Liver (tissue), 9 donors: ENCODE results near the gene RAPGEF1. TPM values are rescaled to one million over a fixed set of nuclear protein-coding genes. Genes with fewer than 3 reads are reported as not detected.

Experiments used
- DNase-seq: peaks from one replicate; pipeline ENCODE4 v3.0.0-alpha.2; 2017; ENCODE audit warnings: low spot score
- H3K27ac ChIP-seq, 2 donors: one replicate each; pipeline ENCODE4 v1.7.0; 2013; ENCODE audit warnings: inconsistent platforms in 2 of 2, low read length in 2 of 2, control low read depth in 1 of 2, low read depth in 1 of 2, mild to moderate bottlenecking in 1 of 2
- H3K27me3 ChIP-seq, 4 donors: one replicate each; pipeline versions ENCODE4 v1.6.1 to v1.7.0; 2013; ENCODE audit warnings: low read length in 3 of 4, inconsistent platforms in 1 of 4, mild to moderate bottlenecking in 1 of 4, moderate library complexity in 1 of 4; ENCODE audit not compliant: control insufficient read depth in 4 of 4, insufficient read depth in 4 of 4
- H3K36me3 ChIP-seq, 4 donors: one replicate each; pipeline versions ENCODE4 v1.6.1 to v1.7.0; 2013; ENCODE audit warnings: low read length in 3 of 4, mild to moderate bottlenecking in 3 of 4, low read depth in 1 of 4, moderate library complexity in 1 of 4; ENCODE audit not compliant: control insufficient read depth in 4 of 4, insufficient read depth in 3 of 4
- H3K4me1 ChIP-seq, 4 donors: one replicate each; pipeline versions ENCODE4 v1.6.1 to v1.7.0; 2013; ENCODE audit warnings: low read length in 3 of 4, mild to moderate bottlenecking in 3 of 4, moderate library complexity in 1 of 4; ENCODE audit not compliant: control insufficient read depth in 4 of 4, insufficient read depth in 4 of 4
- H3K4me3 ChIP-seq, 3 donors: one replicate each; pipeline versions ENCODE4 v1.6.1 to v1.7.0; 2013; ENCODE audit warnings: low read length in 3 of 3, control low read depth in 1 of 3, low read depth in 1 of 3, mild to moderate bottlenecking in 1 of 3
- H3K9ac ChIP-seq, 2 donors: one replicate each; pipeline ENCODE4 v1.7.0; 2013; ENCODE audit warnings: low read length in 2 of 2, mild to moderate bottlenecking in 2 of 2, moderate library complexity in 2 of 2, control low read depth in 1 of 2, low read depth in 1 of 2
- H3K9me3 ChIP-seq, 4 donors: one replicate each; pipeline versions ENCODE4 v1.6.1 to v1.7.0; 2013; ENCODE audit warnings: low read length in 3 of 4; ENCODE audit not compliant: control insufficient read depth in 4 of 4
- EGR1 ChIP-seq, 2 donors: IDR thresholded peaks; 2 replicates each; pipeline ENCODE4 v1.6.1; 2016 to 2018; ENCODE audit warnings: antibody characterized with exemption in 2 of 2, low read depth in 2 of 2
- FOXA1 ChIP-seq: IDR thresholded peaks from 2 replicates; pipeline ENCODE4 v1.6.1; 2016; ENCODE audit warnings: antibody characterized with exemption
- FOXA2 ChIP-seq: IDR thresholded peaks from 2 replicates; pipeline ENCODE4 v1.6.1; 2016; ENCODE audit warnings: antibody characterized with exemption
- GABPA ChIP-seq, 2 donors: IDR thresholded peaks in 1 of 2; conservative IDR thresholded peaks in 1 of 2; 2 replicates each; pipeline ENCODE4 v1.6.1; 2016; ENCODE audit warnings: antibody characterized with exemption in 2 of 2, mild to moderate bottlenecking in 1 of 2, moderate library complexity in 1 of 2
- HNF4A ChIP-seq, 2 donors: conservative IDR thresholded peaks; 2 replicates each; pipeline ENCODE4 v1.6.1; 2016; ENCODE audit warnings: antibody characterized with exemption in 2 of 2, mild to moderate bottlenecking in 2 of 2
- HNF4G ChIP-seq: IDR thresholded peaks from 2 replicates; pipeline ENCODE4 v1.6.1; 2016; ENCODE audit warnings: antibody characterized with exemption
- JUND ChIP-seq, 2 donors: IDR thresholded peaks; 2 replicates each; pipeline ENCODE4 v1.6.1; 2016; ENCODE audit warnings: antibody characterized with exemption in 2 of 2
- NR2F2 ChIP-seq: IDR thresholded peaks from 2 replicates; pipeline ENCODE4 v1.6.1; 2016; ENCODE audit warnings: antibody characterized with exemption
- RAD21 ChIP-seq, 2 donors: IDR thresholded peaks; 2 replicates each; pipeline ENCODE4 v1.6.1; 2016; ENCODE audit warnings: antibody characterized with exemption in 2 of 2, mild to moderate bottlenecking in 2 of 2
- RXRA ChIP-seq, 2 donors: IDR thresholded peaks; 2 replicates each; pipeline ENCODE4 v1.6.1; 2017 to 2018; ENCODE audit warnings: antibody characterized with exemption in 2 of 2, mild to moderate bottlenecking in 1 of 2
- SP1 ChIP-seq: IDR thresholded peaks from 2 replicates; pipeline ENCODE4 v1.6.1; 2018; ENCODE audit warnings: antibody characterized with exemption, mild to moderate bottlenecking
- YY1 ChIP-seq: IDR thresholded peaks from 2 replicates; pipeline ENCODE4 v1.6.1; 2016; ENCODE audit warnings: antibody characterized with exemption, mild to moderate bottlenecking
- ZBTB33 ChIP-seq: IDR thresholded peaks from 2 replicates; pipeline ENCODE4 v1.6.1; 2016; ENCODE audit warnings: antibody characterized with exemption
- WGBS: extraction: QIAGEN DNeasy Blood & Tissue Kit; methylation state at CpG from one replicate; pipeline ENCODE4 v1.1.7; 2013; 5-methylcytosine and 5-hydroxymethylcytosine counted together
- polyA plus RNA-seq, 2 donors: library from polyadenylated mRNA; stranded (reverse) in 1 of 2; unstranded in 1 of 2; fragments of 200-250 nt in 1 of 2; fragments of >200 nt in 1 of 2; fragmentation: Nextera tagmentation in 1 of 2; extraction: Ambion mirVana in 1 of 2; gene quantifications; one replicate each; pipeline versions ENCODE4 v1.2.1 to v1.2.3, GENCODE V29; 2013 to 2015
- total RNA-seq, 2 donors: library from RNA; depleted of rRNA; stranded (reverse); fragments of >200 nt; gene quantifications; one replicate each; pipeline ENCODE4 v1.2.3, GENCODE V29; 2014
- TF ChIP-seq, protein P1 (sequence below): IDR thresholded peaks from 2 replicates; pipeline ENCODE4 v1.6.1; 2016; ENCODE audit warnings: antibody characterized with exemption
- TF ChIP-seq, protein P2 (sequence below): IDR thresholded peaks from 2 replicates; pipeline ENCODE4 v1.6.1; 2016; ENCODE audit warnings: antibody characterized with exemption
- TF ChIP-seq, protein P3 (sequence below): fragments of 150-350 bp; IDR thresholded peaks from 2 replicates; pipeline ENCODE4 v1.5.1; 2017; ENCODE audit warnings: improper control_type of control experiment, low read depth, low read length; ENCODE audit not compliant: missing input control
- TF ChIP-seq, protein P4 (sequence below): IDR thresholded peaks from 2 replicates; pipeline ENCODE4 v1.6.1; 2016; ENCODE audit warnings: antibody characterized with exemption, mild to moderate bottlenecking
- donor health status: healthy.
- donor health status: healthy.
- donor health status: healthy.
- donor health status: healthy.
- donor health status: healthy.

RAPGEF1 gene
- total and polyA plus RNA-seq, 4 donors, result 5.6 to 19.7 (median 16.8) TPM

DNA sequence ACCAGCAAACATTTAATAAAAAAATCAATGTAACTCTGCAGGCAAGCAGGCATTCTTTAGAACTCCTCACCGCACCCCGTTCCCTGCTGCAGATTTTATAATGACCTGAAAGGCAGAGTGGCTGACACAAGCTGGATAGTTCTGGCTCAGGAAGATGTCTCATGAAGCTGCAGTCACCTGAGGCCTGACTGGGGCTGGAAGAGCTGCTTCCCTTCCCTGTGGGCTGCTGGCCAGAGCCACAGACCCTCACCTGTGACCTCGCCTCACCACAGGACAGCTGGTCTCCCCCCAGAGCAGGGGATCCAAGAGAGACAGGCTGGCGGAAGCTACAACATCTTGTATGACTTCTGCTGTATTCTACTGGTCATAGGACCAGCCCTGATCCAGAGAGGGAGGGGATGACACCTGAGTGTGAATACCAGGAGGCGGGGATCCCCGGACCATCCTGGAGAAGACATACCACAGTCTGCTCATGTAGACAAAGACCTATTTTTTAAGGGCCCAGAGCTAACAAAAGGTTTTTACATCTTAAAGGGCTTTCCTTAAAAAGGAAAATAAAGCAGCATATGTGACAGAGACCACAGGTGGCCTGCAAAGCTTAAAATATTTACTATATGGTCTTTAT, 43.9 kb downstream of the RAPGEF1 start:
- no peaks in the 10 kb centered on the region for H3K27me3 ChIP-seq
- no peak overlapping the region for H3K4me3 ChIP-seq
- no peaks in the 10 kb centered on the region for H3K9me3 ChIP-seq
- H3K27ac ChIP-seq, result no peak overlapping the region
- no peak overlapping the region for H3K9ac ChIP-seq
- no peak for DNase-seq
- 91% methylated on average over 6 of the region's 6 CpGs for WGBS
- H3K36me3 ChIP-seq, result no peaks in the 10 kb centered on the region
- H3K4me1 ChIP-seq, result peaks cover 7 to 39% (median 21%) of the 10 kb centered on the region in 4 donors
- TF ChIP-seq GABPA (IDR thresholded peaks at IDR 0.05 in 1 of 2, conservative IDR thresholded peaks at IDR 0.05 in 1 of 2) (no peak), RXRA (IDR thresholded peaks at IDR 0.05) (no peak)

- no peak for TF ChIP-seq HNF4A (conservative IDR thresholded peaks at IDR 0.05)
- no peak for TF ChIP-seq GABPA (IDR thresholded peaks at IDR 0.05 in 1 of 2, conservative IDR thresholded peaks at IDR 0.05 in 1 of 2)
- no peak for TF ChIP-seq HNF4G
- TF ChIP-seq, protein P1, sequence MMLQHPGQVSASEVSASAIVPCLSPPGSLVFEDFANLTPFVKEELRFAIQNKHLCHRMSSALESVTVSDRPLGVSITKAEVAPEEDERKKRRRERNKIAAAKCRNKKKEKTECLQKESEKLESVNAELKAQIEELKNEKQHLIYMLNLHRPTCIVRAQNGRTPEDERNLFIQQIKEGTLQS, result no peak
- TF ChIP-seq YY1, result no peak
- TF ChIP-seq SP1, result no peak
- no peak for TF ChIP-seq JUND (IDR thresholded peaks at IDR 0.05)
- TF ChIP-seq RAD21 (IDR thresholded peaks at IDR 0.05), result no peak
- TF ChIP-seq, protein P2, sequence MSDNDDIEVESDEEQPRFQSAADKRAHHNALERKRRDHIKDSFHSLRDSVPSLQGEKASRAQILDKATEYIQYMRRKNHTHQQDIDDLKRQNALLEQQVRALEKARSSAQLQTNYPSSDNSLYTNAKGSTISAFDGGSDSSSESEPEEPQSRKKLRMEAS, result no peak
- TF ChIP-seq EGR1 (IDR thresholded peaks at IDR 0.05; ENCODE audit: low read depth in 2 of 2), result no peak
- no peak for TF ChIP-seq FOXA1
- TF ChIP-seq FOXA2, result no peak
- TF ChIP-seq, protein P3, sequence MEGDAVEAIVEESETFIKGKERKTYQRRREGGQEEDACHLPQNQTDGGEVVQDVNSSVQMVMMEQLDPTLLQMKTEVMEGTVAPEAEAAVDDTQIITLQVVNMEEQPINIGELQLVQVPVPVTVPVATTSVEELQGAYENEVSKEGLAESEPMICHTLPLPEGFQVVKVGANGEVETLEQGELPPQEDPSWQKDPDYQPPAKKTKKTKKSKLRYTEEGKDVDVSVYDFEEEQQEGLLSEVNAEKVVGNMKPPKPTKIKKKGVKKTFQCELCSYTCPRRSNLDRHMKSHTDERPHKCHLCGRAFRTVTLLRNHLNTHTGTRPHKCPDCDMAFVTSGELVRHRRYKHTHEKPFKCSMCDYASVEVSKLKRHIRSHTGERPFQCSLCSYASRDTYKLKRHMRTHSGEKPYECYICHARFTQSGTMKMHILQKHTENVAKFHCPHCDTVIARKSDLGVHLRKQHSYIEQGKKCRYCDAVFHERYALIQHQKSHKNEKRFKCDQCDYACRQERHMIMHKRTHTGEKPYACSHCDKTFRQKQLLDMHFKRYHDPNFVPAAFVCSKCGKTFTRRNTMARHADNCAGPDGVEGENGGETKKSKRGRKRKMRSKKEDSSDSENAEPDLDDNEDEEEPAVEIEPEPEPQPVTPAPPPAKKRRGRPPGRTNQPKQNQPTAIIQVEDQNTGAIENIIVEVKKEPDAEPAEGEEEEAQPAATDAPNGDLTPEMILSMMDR, result no peak
- no peak for TF ChIP-seq ZBTB33
- TF ChIP-seq RXRA (IDR thresholded peaks at IDR 0.05), result no peak
- TF ChIP-seq, protein P4, sequence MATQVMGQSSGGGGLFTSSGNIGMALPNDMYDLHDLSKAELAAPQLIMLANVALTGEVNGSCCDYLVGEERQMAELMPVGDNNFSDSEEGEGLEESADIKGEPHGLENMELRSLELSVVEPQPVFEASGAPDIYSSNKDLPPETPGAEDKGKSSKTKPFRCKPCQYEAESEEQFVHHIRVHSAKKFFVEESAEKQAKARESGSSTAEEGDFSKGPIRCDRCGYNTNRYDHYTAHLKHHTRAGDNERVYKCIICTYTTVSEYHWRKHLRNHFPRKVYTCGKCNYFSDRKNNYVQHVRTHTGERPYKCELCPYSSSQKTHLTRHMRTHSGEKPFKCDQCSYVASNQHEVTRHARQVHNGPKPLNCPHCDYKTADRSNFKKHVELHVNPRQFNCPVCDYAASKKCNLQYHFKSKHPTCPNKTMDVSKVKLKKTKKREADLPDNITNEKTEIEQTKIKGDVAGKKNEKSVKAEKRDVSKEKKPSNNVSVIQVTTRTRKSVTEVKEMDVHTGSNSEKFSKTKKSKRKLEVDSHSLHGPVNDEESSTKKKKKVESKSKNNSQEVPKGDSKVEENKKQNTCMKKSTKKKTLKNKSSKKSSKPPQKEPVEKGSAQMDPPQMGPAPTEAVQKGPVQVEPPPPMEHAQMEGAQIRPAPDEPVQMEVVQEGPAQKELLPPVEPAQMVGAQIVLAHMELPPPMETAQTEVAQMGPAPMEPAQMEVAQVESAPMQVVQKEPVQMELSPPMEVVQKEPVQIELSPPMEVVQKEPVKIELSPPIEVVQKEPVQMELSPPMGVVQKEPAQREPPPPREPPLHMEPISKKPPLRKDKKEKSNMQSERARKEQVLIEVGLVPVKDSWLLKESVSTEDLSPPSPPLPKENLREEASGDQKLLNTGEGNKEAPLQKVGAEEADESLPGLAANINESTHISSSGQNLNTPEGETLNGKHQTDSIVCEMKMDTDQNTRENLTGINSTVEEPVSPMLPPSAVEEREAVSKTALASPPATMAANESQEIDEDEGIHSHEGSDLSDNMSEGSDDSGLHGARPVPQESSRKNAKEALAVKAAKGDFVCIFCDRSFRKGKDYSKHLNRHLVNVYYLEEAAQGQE, result no peak
- TF ChIP-seq NR2F2, result no peak
- H3K27ac ChIP-seq, result no peak overlapping the region
- H3K36me3 ChIP-seq, result no peaks in the 10 kb centered on the region
- DNase-seq, result no peak
- no peak overlapping the region for H3K4me3 ChIP-seq
- H3K4me1 ChIP-seq, result peaks cover 7 to 41% (median 21%) of the 10 kb centered on the region in 4 donors
- no peaks in the 10 kb centered on the region for H3K27me3 ChIP-seq
- WGBS, result 92% methylated on average over 5 of the region's 5 CpGs
- no peaks in the 10 kb centered on the region for H3K9me3 ChIP-seq
- no peak overlapping the region for H3K9ac ChIP-seq
Observed at GRCh38 chr9:131695366-131695765, 44.5 kb downstream of the RAPGEF1 start.
